OCI-LY3 (cell line): ENCODE results near the gene NFAM1.

Source experiments
- H2AFZ ChIP-seq: fragments of 200-600, 300-600 bp; shearing (Covaris generic); 2 replicates; pipeline ENCODE4 v1.6.0; 2014; ENCODE audit warnings: antibody characterized with exemption, low read depth, low read length
- H3K27ac ChIP-seq: fragments of 200-600, 300-600 bp; sonication (generic); 2 replicates; pipeline ENCODE4 v1.5.1; 2014; ENCODE audit warnings: mild to moderate bottlenecking, low read length, moderate library complexity, mixed read lengths
- H3K27me3 ChIP-seq: fragments of 200-600, 300-600 bp; sonication (generic); 2 replicates; pipeline ENCODE4 v1.6.1; 2014; ENCODE audit warnings: low read depth, low read length, mixed read lengths
- H3K36me3 ChIP-seq: fragments of 200-600, 300-600 bp; sonication (generic); replicated peaks from 2 replicates; pipeline ENCODE3; 2014; ENCODE audit warnings: low read depth, low read length, mixed read lengths
- H3K4me1 ChIP-seq: fragments of 300-600, 200-600 bp; sonication (generic); 2 replicates; pipeline ENCODE4 v1.6.1; 2014; ENCODE audit warnings: low read length, mixed read lengths
- H3K4me2 ChIP-seq: fragments of 200-600, 300-600 bp; sonication (generic); 2 replicates; pipeline ENCODE4 v1.6.1; 2014; ENCODE audit warnings: low read length, mixed read lengths
- H3K4me3 ChIP-seq: fragments of 300-600, 200-600 bp; sonication (generic); 2 replicates; pipeline ENCODE4 v1.5.1; 2014; ENCODE audit warnings: antibody characterized with exemption, mild to moderate bottlenecking, low read length, moderate library complexity
- H3K79me2 ChIP-seq: fragments of 300-600, 200-600 bp; shearing (Covaris generic); 2 replicates; pipeline ENCODE4 v1.6.1; 2014; ENCODE audit warnings: mild to moderate bottlenecking, low read length, mixed read lengths
- H3K9ac ChIP-seq: fragments of 300-600, 200-600 bp; shearing (Covaris generic); 2 replicates; pipeline ENCODE4 v1.6.0; 2014; ENCODE audit warnings: mild to moderate bottlenecking, low read length, moderate library complexity
- H3K9me3 ChIP-seq: fragments of 200-600, 300-600 bp; shearing (Covaris generic); 2 replicates; pipeline ENCODE4 v1.6.1; 2014; ENCODE audit warnings: low read length, mixed read lengths; ENCODE audit not compliant: insufficient read depth
- H4K20me1 ChIP-seq: fragments of 200-600, 300-600 bp; sonication (generic); 2 replicates; pipeline ENCODE4 v1.6.1; 2016; ENCODE audit warnings: low read length, mixed read lengths; ENCODE audit not compliant: insufficient read depth
- CTCF ChIP-seq: fragments of 200-600, 300-600 bp; sonication (generic); IDR thresholded peaks from 2 replicates; pipeline ENCODE4 v1.5.1; 2014; ENCODE audit warnings: antibody characterized with exemption, low read length, low read depth
- EZH2phosphoT487 ChIP-seq: fragments of 200-600 bp; shearing (Covaris generic); IDR thresholded peaks from 2 replicates; pipeline ENCODE4 v1.6.1; 2018; ENCODE audit warnings: antibody characterized with exemption, mixed run types, low read depth

The NFAM1 gene

GRCh38 chr22:42428760-42429159 is 3.4 kb downstream of the NFAM1 start:
- Histone ChIP-seq H3K36me3 (no peaks in the 10 kb centered on the region), H3K79me2 (no peaks in the 10 kb centered on the region), H3K9me3 (no peaks in the 10 kb centered on the region), H3K4me2 (no peak overlapping the region), H3K9ac (no peak overlapping the region), H3K4me3 (no peak overlapping the region), H4K20me1 (no peaks in the 10 kb centered on the region), H3K27me3 (peaks cover 23% of the 10 kb centered on the region), H2AFZ (no peak overlapping the region), H3K27ac (no peak overlapping the region), H3K4me1 (no peaks in the 10 kb centered on the region)
- TF ChIP-seq EZH2phosphoT487 (no peak), CTCF (no peak)

- Histone ChIP-seq H3K36me3 (no peaks in the 10 kb centered on the region), H3K4me2 (no peak overlapping the region), H3K27ac (no peak overlapping the region), H3K9me3 (no peaks in the 10 kb centered on the region), H3K79me2 (no peaks in the 10 kb centered on the region), H3K27me3 (peaks cover 23% of the 10 kb centered on the region), H3K4me1 (no peaks in the 10 kb centered on the region), H3K4me3 (no peak overlapping the region), H3K9ac (no peak overlapping the region), H2AFZ (no peak overlapping the region), H4K20me1 (no peaks in the 10 kb centered on the region)
- TF ChIP-seq CTCF (no peak), EZH2phosphoT487 (no peak)
Observed at GRCh38 chr22:42428025-42428424, 4.2 kb downstream of the NFAM1 start.

GRCh38 chr22:42427167-42427566 is 5.0 kb downstream of the NFAM1 start:
- Histone ChIP-seq H4K20me1 (no peaks in the 10 kb centered on the region), H3K27ac (no peak overlapping the region), H3K4me2 (no peak overlapping the region), H3K36me3 (no peaks in the 10 kb centered on the region), H3K79me2 (no peaks in the 10 kb centered on the region), H3K9ac (no peak overlapping the region), H2AFZ (no peak overlapping the region), H3K4me1 (no peaks in the 10 kb centered on the region), H3K27me3 (peaks cover 23% of the 10 kb centered on the region), H3K4me3 (no peak overlapping the region), H3K9me3 (no peaks in the 10 kb centered on the region)
- TF ChIP-seq EZH2phosphoT487, result no peak
- TF ChIP-seq CTCF, result no peak

- Histone ChIP-seq H2AFZ (no peak overlapping the region), H3K9ac (no peak overlapping the region), H3K36me3 (no peaks in the 10 kb centered on the region), H3K79me2 (no peaks in the 10 kb centered on the region), H3K9me3 (no peaks in the 10 kb centered on the region), H3K27ac (no peak overlapping the region), H3K4me1 (0 out of 2 replicates have a peak, but pooled peaks cover under 1% of the 10 kb centered on the region), H4K20me1 (no peaks in the 10 kb centered on the region), H3K4me2 (no peak overlapping the region), H3K4me3 (no peak overlapping the region), H3K27me3 (peaks cover 16% of the 10 kb centered on the region)
- no peak for TF ChIP-seq EZH2phosphoT487
- TF ChIP-seq CTCF, result no peak
Observed at GRCh38 chr22:42425989-42426355, 6.2 kb downstream of the NFAM1 start.
